HepG2 (cell line): ENCODE results near the gene NPB. TPM values are rescaled to one million over a fixed set of nuclear protein-coding genes. Genes with fewer than 3 reads are reported as not detected.

ENCODE experiments used
- AHDC1 ChIP-seq: sonication (generic); formaldehyde crosslinking; IDR thresholded peaks from 2 replicates; pipeline ENCODE4 v1.5.1; 2020; ENCODE audit warnings: mild to moderate bottlenecking, missing genetic modification reagents, borderline replicate concordance
- DNMT3B ChIP-seq: conservative IDR thresholded peaks from 2 replicates; pipeline ENCODE4 v1.6.1; 2016; ENCODE audit warnings: missing biosample characterization, control low read depth
- GLMP ChIP-seq: sonication (generic); formaldehyde crosslinking; IDR thresholded peaks from 2 replicates; pipeline ENCODE4 v1.9.0; 2021; ENCODE audit warnings: missing genetic modification reagents, mild to moderate bottlenecking, borderline replicate concordance
- HNF1A ChIP-seq, 2 experiments: sonication (generic) in 1 of 2; formaldehyde crosslinking in 1 of 2; IDR thresholded peaks; 2 replicates each; pipeline versions ENCODE4 v1.4.0 to v1.6.1; 2016 to 2020; ENCODE audit warnings: borderline replicate concordance in 1 of 2, low read depth in 1 of 2, mild to moderate bottlenecking in 1 of 2, missing genetic modification reagents in 1 of 2
- HNRNPL ChIP-seq: fragments of 200-400 bp; formaldehyde crosslinking; IDR thresholded peaks from 2 replicates; pipeline ENCODE4 v1.6.1; 2017; ENCODE audit warnings: mild to moderate bottlenecking, low read depth, low read length
- NONO ChIP-seq, 2 experiments: fragments of 450-650 bp in 1 of 2; sonication (generic) in 1 of 2; formaldehyde crosslinking in 1 of 2; IDR thresholded peaks in 1 of 2; conservative IDR thresholded peaks in 1 of 2; 2 replicates each; pipeline versions ENCODE4 v1.6.1 to v1.8.0; 2017 to 2022; ENCODE audit warnings: mild to moderate bottlenecking in 1 of 2, missing genetic modification reagents in 1 of 2, moderate library complexity in 1 of 2
- RBFOX2 ChIP-seq: fragments of 200-400 bp; formaldehyde crosslinking; IDR thresholded peaks from 2 replicates; pipeline ENCODE4 v1.6.1; 2017; ENCODE audit warnings: low read depth, mild to moderate bottlenecking, low read length
- SAFB2 ChIP-seq: sonication (generic); formaldehyde crosslinking; IDR thresholded peaks from 2 replicates; pipeline ENCODE4 v1.5.1; 2020; ENCODE audit warnings: missing genetic modification reagents, low read depth, mild to moderate bottlenecking, borderline replicate concordance
- ZMYM4 ChIP-seq: sonication (generic); formaldehyde crosslinking; IDR thresholded peaks from 2 replicates; pipeline ENCODE4 v1.8.1; 2023; ENCODE audit warnings: mild to moderate bottlenecking, missing genetic modification reagents
- ZNF225 ChIP-seq: sonication (generic); formaldehyde crosslinking; IDR thresholded peaks from 2 replicates; pipeline ENCODE4 v1.4.0; 2020; ENCODE audit warnings: mild to moderate bottlenecking, missing genetic modification reagents
- ZNF567 ChIP-seq: sonication (generic); formaldehyde crosslinking; IDR thresholded peaks from 2 replicates; pipeline ENCODE4 v1.8.1; 2023; ENCODE audit warnings: mild to moderate bottlenecking, missing genetic modification reagents, borderline replicate concordance
- ZNF776 ChIP-seq: sonication (generic); formaldehyde crosslinking; IDR thresholded peaks from 2 replicates; pipeline ENCODE4 v1.4.0; 2020; ENCODE audit warnings: mild to moderate bottlenecking, missing genetic modification reagents
- ZSCAN20 ChIP-seq: sonication (generic); formaldehyde crosslinking; IDR thresholded peaks from 2 replicates; pipeline ENCODE4 v1.4.0; 2020; ENCODE audit warnings: missing genetic modification reagents, mild to moderate bottlenecking, borderline replicate concordance
- polyA plus RNA-seq, 8 experiments: library from polyadenylated mRNA; depleted of rRNA in 3 of 8; stranded (reverse) in 7 of 8; unstranded in 1 of 8; fragments of >200 nt; fragmentation: Illumina TruSeq in 4 of 8; extraction: Trizol in 4 of 8; gene quantifications; 2 replicates each; pipeline versions ENCODE4 v1.2.1 to v1.2.3, GENCODE V29; 2011 to 2016; ENCODE audit warnings: low read depth in 4 of 8, missing spikeins in 1 of 8, mixed read lengths in 1 of 8; ENCODE audit not compliant: insufficient read depth in 1 of 8
- total RNA-seq, 5 experiments: library from RNA; depleted of rRNA; stranded (reverse); fragments of >200 nt; fragmentation: Illumina TruSeq; extraction: Trizol; gene quantifications; 2 replicates each; pipeline ENCODE4 v1.2.3, GENCODE V29; 2016; ENCODE audit warnings: low read depth in 1 of 5

NPB gene
- total and polyA plus RNA-seq, 2 of the 13 experiments (the other 11 are each of a cell fraction or from before 2014, with no cell fraction given) = 0.11 to 0.93 TPM

- TF ChIP-seq HNF1A (IDR thresholded peaks at IDR 0.05; ENCODE audit: low read depth) (no peak), HNF1A (CRISPR knock-in tag; IDR thresholded peaks at IDR 0.05; ENCODE audit: borderline replicate concordance) (0 out of 2 replicates have a peak, but pooled peaks have one; percentile 31), ZNF225 (CRISPR knock-in tag) (peak; percentile 35; the same call in 1 of the 2 replicates), DNMT3B (no peak), RBFOX2 (peak; percentile 78), ZMYM4 (CRISPR knock-in tag) (no peak), AHDC1 (CRISPR knock-in tag) (no peak), ZSCAN20 (CRISPR knock-in tag) (no peak), NONO (IDR thresholded peaks at IDR 0.05) (no peak), NONO (CRISPR knock-in tag; conservative IDR thresholded peaks at IDR 0.05) (no peak), GLMP (no peak), HNRNPL (peak; percentile 60; the same call in 1 of the 2 replicates), SAFB2 (CRISPR knock-in tag) (no peak), ZNF567 (no peak), ZNF776 (CRISPR knock-in tag) (no peak)
Observed at GRCh38 chr17:81934098-81934757, 32.2 kb downstream of the NPB start (continued).
